Activated CD4-positive, alpha-beta T cell treated with anti-CD3 and anti-CD28 coated beads for 36 hours (primary cell): ENCODE data around the gene AGPAT3. TPM values are rescaled to one million over a fixed set of nuclear protein-coding genes. Genes with fewer than 3 reads are reported as not detected.
A peak's percentile ranks its signal among the peaks of the same experiment; 100 is the strongest.

ENCODE experiments used
- ATAC-seq: fragments of 200-7000 bp; cut with Tn5 transposase; one replicate; pipeline ENCODE4 v1.10.0; 2021; ENCODE audit warnings: mild to moderate bottlenecking, moderate library complexity
- CTCF ChIA-PET: fragments of 350-600 bp; sonication (Branson Sonifier 250); formaldehyde crosslinking; loops from one replicate; lab custom pipeline; 2021; ENCODE audit warnings: antibody characterized with exemption; lab: Charles Lee
- POLR2A ChIA-PET: fragments of 350-600 bp; sonication (Branson Sonifier 250); formaldehyde crosslinking; loops from one replicate; lab custom pipeline; 2021; ENCODE audit warnings: antibody characterized with exemption, inconsistent platforms; lab: Charles Lee
- DNase-seq: peaks from one replicate; pipeline ENCODE4 v3.0.0-alpha.2; 2020
- H3K27ac Mint-ChIP-seq: one replicate; pipeline ENCODE4 v1.8.0; 2021; ENCODE audit warnings: mixed read lengths
- H3K27me3 Mint-ChIP-seq: one replicate; pipeline ENCODE4 v1.8.0; 2021; ENCODE audit warnings: mixed read lengths
- H3K36me3 Mint-ChIP-seq: one replicate; pipeline ENCODE4 v1.8.0; 2021; ENCODE audit warnings: low read depth, mixed read lengths
- H3K4me1 Mint-ChIP-seq: one replicate; pipeline ENCODE4 v1.8.0; 2021; ENCODE audit warnings: mixed read lengths
- H3K4me3 Mint-ChIP-seq: one replicate; pipeline ENCODE4 v1.8.0; 2021; ENCODE audit warnings: mild to moderate bottlenecking, moderate library complexity, mixed read lengths
- H3K9me3 Mint-ChIP-seq: one replicate; pipeline ENCODE4 v1.8.0; 2021; ENCODE audit warnings: low read depth, mixed read lengths
- intact Hi-C, 2 experiments: fragments of 100-400 bp; cut with DNase I in 1 of 2; cut with micrococcal nuclease in 1 of 2; formaldehyde crosslinking; loops; one replicate each; pipeline versions ENCODE4 v1.14.2 to v1.15.1; 2022 to 2024; cut with DNase I, micrococcal nuclease
- total RNA-seq, 2 experiments: library from RNA; stranded (reverse); gene quantifications; one replicate each; pipeline ENCODE4 v1.2.3, GENCODE V29; 2021

AGPAT3 gene
- total RNA-seq, 2 experiments from 2014 or later = 73.5 to 90.7 TPM

DNA sequence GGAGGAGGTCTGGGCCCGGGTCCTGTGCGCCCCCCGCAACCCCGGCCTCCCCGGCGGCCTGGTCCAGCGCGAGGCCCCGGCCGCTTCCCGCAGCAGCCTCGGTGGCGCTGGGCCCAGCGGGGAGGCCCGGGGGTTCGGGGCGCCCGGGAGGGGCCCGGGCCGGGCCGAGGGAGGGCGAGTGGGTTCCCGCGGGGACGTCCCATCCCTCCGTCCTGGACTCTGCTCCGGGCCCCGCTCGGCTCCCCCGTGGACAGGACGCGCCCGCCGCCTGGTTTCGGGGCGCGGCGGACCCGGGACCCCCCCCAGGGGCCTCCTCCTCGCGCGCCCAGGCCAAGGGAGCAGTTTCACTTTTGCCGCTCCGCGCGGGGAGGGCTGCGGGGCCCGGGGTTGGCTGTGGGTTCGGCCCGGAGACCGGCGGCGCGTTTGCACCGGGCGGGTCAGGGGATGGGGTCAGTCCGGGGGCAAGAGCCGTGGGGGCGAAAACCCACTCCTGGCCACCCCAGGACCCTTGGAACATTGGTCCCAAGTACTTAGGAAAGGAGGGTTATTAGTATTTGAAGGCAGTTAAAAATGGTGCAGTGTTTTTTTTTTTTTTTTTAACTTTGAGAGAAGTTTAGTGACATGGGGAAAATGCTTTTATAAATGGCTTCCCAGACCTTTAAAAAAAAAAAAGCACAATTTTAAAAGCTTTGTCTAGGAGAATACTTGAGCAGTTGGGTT lies 677 bp downstream of the AGPAT3 start:
- ChIA-PET CTCF (no interaction called here), POLR2A (interaction anchor here (0.6 to 1.6 kb wide), 2 partner anchors 14 to 76 kb away, joined by 4 to 6 read pairs; partner anchors contain the start of gene RRP1)
- intact Hi-C loops = loop anchor here (1.0 to 10.0 kb wide), 11 partner anchors 28 to 1009 kb away; partner anchors contain the start of genes HSF2BP (in 1 of the 2), PTTG1IP (in 1 of the 2), RRP1 (in 1 of the 2) and RRP1B (in 1 of the 2)
- ATAC-seq = peak; percentile 15
- DNase-seq = peak; percentile 69
- no peaks in the 10 kb centered on the region for H3K9me3 Mint-ChIP-seq
- peak overlapping the region; percentile 95 for H3K27ac Mint-ChIP-seq
- peak overlapping the region; percentile 79 for H3K4me3 Mint-ChIP-seq
- no peaks in the 10 kb centered on the region for H3K27me3 Mint-ChIP-seq
- peaks cover 27% of the 10 kb centered on the region for H3K36me3 Mint-ChIP-seq
- peaks cover 39% of the 10 kb centered on the region for H3K4me1 Mint-ChIP-seq

DNA sequence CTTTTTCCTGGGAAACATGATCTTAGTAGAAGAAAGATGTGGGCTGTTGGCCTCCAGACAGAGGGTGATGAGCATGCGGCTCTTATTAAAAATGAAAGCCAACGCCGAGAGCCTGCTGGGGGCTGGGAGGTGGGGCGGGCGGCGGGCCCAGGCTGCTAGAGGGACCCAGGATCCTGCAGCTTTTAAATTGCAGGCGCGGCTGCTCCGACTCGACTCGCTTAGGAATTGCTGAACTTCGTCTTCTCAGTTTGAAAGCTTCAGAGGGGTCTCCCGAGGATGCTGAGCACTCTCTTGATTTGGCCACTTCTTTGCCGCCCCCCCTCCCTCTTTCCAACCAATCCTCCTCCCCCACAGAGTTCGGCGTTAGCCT lies 1.2 kb downstream of the AGPAT3 start:
- DNase-seq = peak; percentile 81
- peak; percentile 56 for ATAC-seq
- H3K4me1 Mint-ChIP-seq = peaks cover 44% of the 10 kb centered on the region
- peaks cover 33% of the 10 kb centered on the region for H3K36me3 Mint-ChIP-seq
- ChIA-PET POLR2A (interaction anchor here (0.6 to 1.6 kb wide), 4 partner anchors 14 to 77 kb away, joined by 3 to 6 read pairs (median 4); partner anchors contain the start of gene RRP1), CTCF (interaction anchor here (1.4 kb wide), 1 partner anchor 52 kb away, joined by 3 read pairs; no protein-coding TSS in a partner anchor)
- no peaks in the 10 kb centered on the region for H3K9me3 Mint-ChIP-seq
- H3K27ac Mint-ChIP-seq = peak overlapping the region; percentile 95
- intact Hi-C loops = loop anchor here (1.0 to 10.0 kb wide), 11 partner anchors 27 to 1009 kb away; partner anchors contain the start of genes HSF2BP (in 1 of the 2), PTTG1IP (in 1 of the 2), RRP1 (in 1 of the 2) and RRP1B (in 1 of the 2)
- no peaks in the 10 kb centered on the region for H3K27me3 Mint-ChIP-seq
- peak overlapping the region; percentile 79 for H3K4me3 Mint-ChIP-seq

DNA sequence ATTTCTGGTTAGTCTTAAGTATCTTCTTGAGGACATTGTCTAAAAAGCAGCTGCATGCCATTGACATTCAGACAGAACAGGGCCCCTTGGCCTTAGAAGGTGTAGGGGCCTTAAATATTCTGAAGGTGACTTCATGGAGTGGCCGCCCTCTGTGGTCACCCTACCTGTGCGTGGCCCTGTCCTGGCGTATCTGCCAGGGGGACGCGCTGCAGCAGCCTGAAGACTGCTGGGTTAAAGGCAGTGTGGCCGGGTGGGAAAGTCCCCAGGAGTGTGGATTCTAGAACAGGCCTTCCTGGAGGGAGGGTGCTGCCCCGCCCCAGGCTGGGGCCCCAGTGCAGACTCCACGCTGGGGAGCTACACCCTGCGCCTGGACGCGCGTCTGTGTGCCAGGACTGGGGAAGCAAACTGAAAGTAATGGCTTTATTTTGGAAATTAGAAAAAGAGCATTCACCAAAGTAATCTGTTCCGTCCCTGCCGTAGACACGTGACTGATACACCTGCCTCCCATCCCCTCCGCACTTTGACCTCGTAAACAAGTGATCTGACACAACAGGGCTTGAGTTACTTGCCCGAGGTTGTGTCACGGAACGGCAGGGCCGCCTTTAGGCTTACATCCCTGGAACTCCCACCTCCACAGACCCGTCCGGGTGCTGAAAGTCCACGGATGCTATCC lies 1.8 kb downstream of the AGPAT3 start:
- intact Hi-C loops = loop anchor here (1.0 to 10.0 kb wide), 11 partner anchors 27 to 1008 kb away; partner anchors contain the start of genes HSF2BP (in 1 of the 2), PTTG1IP (in 1 of the 2), RRP1 (in 1 of the 2) and RRP1B (in 1 of the 2)
- peak overlapping the region; percentile 79 for H3K4me3 Mint-ChIP-seq
- ATAC-seq (peak; percentile 82), DNase-seq (peak; percentile 78)
- H3K27ac Mint-ChIP-seq = peak overlapping the region; percentile 95
- ChIA-PET CTCF (interaction anchor here (1.4 kb wide), 1 partner anchor 52 kb away, joined by 3 read pairs; no protein-coding TSS in a partner anchor), POLR2A (interaction anchor here (0.6 to 1.6 kb wide), 3 partner anchors 13 to 26 kb away, joined by 3 to 6 read pairs (median 3); no protein-coding TSS in a partner anchor)
- peaks cover 49% of the 10 kb centered on the region for H3K4me1 Mint-ChIP-seq
- no peaks in the 10 kb centered on the region for H3K27me3 Mint-ChIP-seq
- no peaks in the 10 kb centered on the region for H3K9me3 Mint-ChIP-seq
- peaks cover 36% of the 10 kb centered on the region for H3K36me3 Mint-ChIP-seq

DNA sequence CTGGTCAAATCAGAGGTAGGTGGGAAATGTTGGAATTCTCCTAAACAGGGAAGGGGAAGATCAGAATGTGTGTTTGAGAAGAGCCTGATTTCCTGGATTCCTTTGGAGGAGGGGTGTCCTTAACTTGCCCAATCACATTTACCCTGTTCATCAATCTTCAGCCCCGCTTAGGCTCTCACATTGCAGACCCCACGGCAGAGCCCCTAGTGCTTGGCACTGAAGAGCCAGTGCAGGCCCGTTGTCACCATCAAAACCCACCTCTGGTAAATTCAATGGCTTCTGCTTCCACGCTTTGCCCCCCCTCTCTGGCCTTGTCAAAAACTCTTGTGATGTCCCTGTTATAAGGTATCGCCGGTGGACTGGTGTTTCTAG lies 2.3 kb downstream of the AGPAT3 start:
- H3K27ac Mint-ChIP-seq = peak overlapping the region; percentile 95
- intact Hi-C loops = loop anchor here (2.0 to 10.0 kb wide), 6 partner anchors 51 to 1007 kb away; partner anchors contain the start of genes HSF2BP (in 1 of the 2), PTTG1IP (in 1 of the 2) and RRP1B (in 1 of the 2)
- peaks cover 51% of the 10 kb centered on the region for H3K4me1 Mint-ChIP-seq
- POLR2A ChIA-PET = interaction anchor here (0.9 to 1.6 kb wide), 2 partner anchors 13 to 26 kb away, joined by 3 to 6 read pairs; no protein-coding TSS in a partner anchor
- H3K9me3 Mint-ChIP-seq = no peaks in the 10 kb centered on the region
- peaks cover 39% of the 10 kb centered on the region for H3K36me3 Mint-ChIP-seq
- peak overlapping the region; percentile 79 for H3K4me3 Mint-ChIP-seq
- H3K27me3 Mint-ChIP-seq = no peaks in the 10 kb centered on the region
- CTCF ChIA-PET = interaction anchor here (1.4 kb wide), 1 partner anchor 51 kb away, joined by 3 read pairs; no protein-coding TSS in a partner anchor
- no peak for DNase-seq
- no peak for ATAC-seq

DNA sequence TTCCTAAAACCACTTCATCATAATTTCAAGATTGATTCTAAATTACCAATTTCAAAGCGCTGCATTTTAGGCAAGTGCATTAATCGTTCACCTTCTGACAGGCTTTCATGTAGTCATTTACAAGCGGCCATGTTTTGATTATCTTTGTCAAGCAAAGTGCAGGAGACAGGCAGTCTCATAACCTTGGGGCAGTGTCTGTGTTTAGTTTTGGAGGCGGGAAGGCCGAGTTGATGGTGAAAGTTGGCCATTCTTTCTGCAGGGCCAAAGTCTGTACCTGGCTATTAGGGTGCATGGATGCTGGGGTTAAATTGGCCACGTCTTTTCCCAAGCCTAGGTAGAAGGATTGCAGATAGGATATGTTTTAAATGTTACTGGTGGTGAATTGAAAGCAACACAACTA lies 2.9 kb downstream of the AGPAT3 start:
- peak overlapping the region; percentile 95 for H3K27ac Mint-ChIP-seq

DNA sequence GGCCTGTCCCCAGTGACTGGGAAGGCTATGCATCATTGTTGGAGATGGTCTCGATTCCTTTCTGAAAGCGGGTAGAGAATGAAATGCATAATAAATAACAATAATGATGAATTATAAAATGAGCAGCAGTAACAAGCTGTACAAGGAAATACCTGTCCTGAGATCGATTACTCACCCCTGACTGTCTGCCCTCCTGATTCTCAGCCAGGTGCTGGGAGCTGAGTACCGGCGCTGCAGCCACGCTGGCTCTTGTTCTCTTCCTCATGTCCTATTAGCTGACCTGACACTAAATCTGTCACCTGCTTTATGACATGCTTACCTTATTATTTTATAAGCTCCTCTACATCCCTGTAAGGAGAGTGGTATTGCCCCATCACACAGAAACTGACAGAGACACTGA lies 3.4 kb downstream of the AGPAT3 start:
- H3K27ac Mint-ChIP-seq = peak overlapping the region; percentile 95
- no peak overlapping the region for H3K4me3 Mint-ChIP-seq
- ATAC-seq (no peak), DNase-seq (no peak)
- H3K4me1 Mint-ChIP-seq = peaks cover 62% of the 10 kb centered on the region
- H3K9me3 Mint-ChIP-seq = no peaks in the 10 kb centered on the region
- intact Hi-C loops = loop anchor here (5.0 to 10.0 kb wide), 4 partner anchors 94 to 1006 kb away; partner anchors contain the start of genes HSF2BP (in 1 of the 2), PTTG1IP (in 1 of the 2) and RRP1B (in 1 of the 2)
- H3K27me3 Mint-ChIP-seq = no peaks in the 10 kb centered on the region
- H3K36me3 Mint-ChIP-seq = peaks cover 48% of the 10 kb centered on the region
- ChIA-PET CTCF (interaction anchor here (0.5 to 1.3 kb wide), 3 partner anchors 12 to 34 kb away, joined by 4 read pairs; no protein-coding TSS in a partner anchor), POLR2A (interaction anchor here (0.6 kb wide), 1 partner anchor 120 kb away, joined by 3 read pairs; no protein-coding TSS in a partner anchor)

More for the DNA sequence above, 2.9 kb downstream of the AGPAT3 start:
- Mint-ChIP-seq H3K27me3 (no peaks in the 10 kb centered on the region), H3K9me3 (no peaks in the 10 kb centered on the region), H3K4me1 (peaks cover 57% of the 10 kb centered on the region), H3K4me3 (peak overlapping the region; percentile 79), H3K36me3 (peaks cover 45% of the 10 kb centered on the region)
- CTCF ChIA-PET = interaction anchor here (1.3 kb wide), 1 partner anchor 26 kb away, joined by 4 read pairs; no protein-coding TSS in a partner anchor
- ATAC-seq (no peak), DNase-seq (no peak)
- intact Hi-C loops = loop anchor here (2.0 to 10.0 kb wide), 6 partner anchors 51 to 1007 kb away; partner anchors contain the start of genes HSF2BP (in 1 of the 2), PTTG1IP (in 1 of the 2) and RRP1B (in 1 of the 2)
- POLR2A ChIA-PET = no interaction called here

DNA sequence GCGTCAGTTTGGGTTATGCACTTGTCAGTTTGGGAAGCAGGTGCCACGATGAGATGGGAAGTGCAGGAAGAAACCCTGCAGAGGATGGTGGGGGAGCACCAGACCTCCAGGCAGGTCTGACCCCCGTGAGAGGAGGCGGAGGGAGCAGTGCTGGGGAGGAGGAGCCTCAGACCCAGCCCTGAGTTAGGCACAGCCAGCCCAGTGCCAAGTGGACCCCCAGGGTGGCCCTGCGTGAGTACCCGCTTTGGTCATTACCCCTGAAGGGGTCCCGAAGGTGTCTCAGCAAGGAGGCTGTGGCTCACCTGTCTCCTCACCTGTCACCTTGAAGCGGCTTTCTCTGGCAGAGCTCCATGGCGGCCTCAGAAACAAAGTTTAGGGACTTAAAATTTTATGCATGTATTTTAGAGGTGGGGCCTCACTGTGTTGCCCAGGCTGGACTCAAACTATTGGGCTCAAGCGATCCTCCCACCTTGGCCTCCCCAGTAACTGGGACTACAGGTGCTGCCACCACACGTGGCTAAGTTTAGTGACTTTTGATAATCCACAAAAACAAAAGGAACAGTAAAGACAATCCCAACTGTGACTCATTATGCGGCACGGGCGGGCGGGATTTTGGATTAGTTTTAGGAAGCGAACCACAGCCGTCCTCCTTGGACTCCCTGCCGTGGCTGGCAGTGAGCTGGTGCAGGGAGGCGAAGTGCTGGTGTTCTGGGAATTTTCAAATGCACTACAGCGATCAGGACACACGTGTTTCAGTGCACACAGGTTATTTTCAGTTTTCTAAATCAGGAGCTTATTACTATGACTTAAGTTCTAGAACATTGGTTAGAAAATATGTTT lies 4.7 kb downstream of the AGPAT3 start:
- H3K27ac Mint-ChIP-seq = peak overlapping the region; percentile 17
- CTCF ChIA-PET = interaction anchor here (0.7 to 1.3 kb wide), 4 partner anchors 10 to 25 kb away, joined by 3 to 4 read pairs (median 4); no protein-coding TSS in a partner anchor

DNA sequence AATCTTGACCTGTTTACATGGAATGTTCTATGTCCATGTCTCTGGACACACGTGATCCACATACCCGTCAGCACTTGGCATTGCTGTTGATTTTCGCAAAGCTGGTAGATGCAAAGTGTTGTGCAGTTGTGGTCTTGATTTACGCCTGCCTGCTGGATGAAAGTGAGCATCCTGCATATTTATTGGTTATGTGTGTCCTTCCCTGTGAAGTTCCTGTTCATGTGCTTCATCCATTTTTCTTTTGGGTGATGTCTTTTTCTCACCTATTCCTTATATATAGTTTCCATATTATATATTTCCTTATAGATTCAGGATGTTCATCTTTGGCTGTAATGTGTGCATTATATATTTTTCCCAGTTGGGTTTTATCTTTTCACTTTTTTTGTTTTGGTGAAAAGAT lies 6.5 kb downstream of the AGPAT3 start:
- ChIA-PET CTCF (no interaction called here), POLR2A (no interaction called here)
- intact Hi-C loops = no loop called here
- H3K4me1 Mint-ChIP-seq = peaks cover 79% of the 10 kb centered on the region
- ATAC-seq (no peak), DNase-seq (no peak)
- H3K9me3 Mint-ChIP-seq = no peaks in the 10 kb centered on the region
- no peaks in the 10 kb centered on the region for H3K27me3 Mint-ChIP-seq
- no peak overlapping the region for H3K27ac Mint-ChIP-seq
- peaks cover 72% of the 10 kb centered on the region for H3K36me3 Mint-ChIP-seq
- H3K4me3 Mint-ChIP-seq = no peak overlapping the region

More for the DNA sequence above, 4.7 kb downstream of the AGPAT3 start:
- Mint-ChIP-seq H3K9me3 (no peaks in the 10 kb centered on the region), H3K4me3 (no peak overlapping the region), H3K4me1 (peaks cover 72% of the 10 kb centered on the region), H3K36me3 (peaks cover 58% of the 10 kb centered on the region), H3K27me3 (no peaks in the 10 kb centered on the region)
- ATAC-seq (no peak), DNase-seq (no peak)
- intact Hi-C loops = loop anchor here (5.0 to 10.0 kb wide), 4 partner anchors 93 to 1005 kb away; partner anchors contain the start of genes HSF2BP (in 1 of the 2), PTTG1IP (in 1 of the 2) and RRP1B (in 1 of the 2)
- POLR2A ChIA-PET = no interaction called here

DNA sequence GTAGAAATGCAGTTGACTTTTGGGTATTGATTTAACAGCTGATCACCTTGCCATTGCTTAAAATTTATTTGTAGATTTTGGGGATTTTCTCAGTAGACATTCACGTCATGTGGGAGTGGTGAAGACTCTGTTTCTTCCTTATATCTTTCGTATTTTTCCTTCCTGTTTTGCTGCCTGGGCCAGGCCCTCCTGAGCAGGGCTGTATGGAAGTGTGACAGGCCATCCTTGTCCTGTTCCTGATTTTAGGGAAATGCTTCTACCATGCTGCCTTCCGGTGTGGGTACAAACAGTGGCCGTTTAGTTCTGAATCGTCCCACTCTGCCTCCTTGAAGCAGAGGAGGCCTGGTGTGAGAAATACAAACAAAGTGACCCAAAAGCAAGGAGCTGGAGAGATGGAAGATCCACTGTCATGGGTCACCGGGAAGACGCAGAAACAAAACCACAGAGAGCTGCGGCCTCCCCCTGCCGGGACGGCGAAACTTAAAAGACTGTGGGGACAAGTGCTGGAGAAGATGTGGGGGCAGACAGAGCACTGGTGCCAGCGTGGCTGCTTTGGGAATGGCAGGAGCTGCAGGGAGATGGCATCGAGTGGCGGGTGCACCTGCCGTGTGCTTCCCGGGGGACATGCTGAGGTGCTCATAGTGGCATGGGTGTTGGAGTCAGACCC lies 7.6 kb downstream of the AGPAT3 start:
- no peaks in the 10 kb centered on the region for H3K9me3 Mint-ChIP-seq
- peaks cover 68% of the 10 kb centered on the region for H3K4me1 Mint-ChIP-seq
- ChIA-PET POLR2A (no interaction called here), CTCF (interaction anchor here (0.7 to 0.9 kb wide), 2 partner anchors 19 to 100 kb away, joined by 3 to 4 read pairs; no protein-coding TSS in a partner anchor)
- no peak for DNase-seq
- peaks cover 61% of the 10 kb centered on the region for H3K36me3 Mint-ChIP-seq
- H3K4me3 Mint-ChIP-seq = no peak overlapping the region
- ATAC-seq = no peak
- no peaks in the 10 kb centered on the region for H3K27me3 Mint-ChIP-seq
- peak overlapping the region; percentile 76 for H3K27ac Mint-ChIP-seq
- intact Hi-C loops = no loop called here
